Measurements from ENCODE around the gene SHOX. TPM values are rescaled to one million over a fixed set of nuclear protein-coding genes. Genes with fewer than 3 reads are reported as not detected.

SHOX gene
- total RNA-seq, 2 experiments from 2014 or later = not detected

DNA sequence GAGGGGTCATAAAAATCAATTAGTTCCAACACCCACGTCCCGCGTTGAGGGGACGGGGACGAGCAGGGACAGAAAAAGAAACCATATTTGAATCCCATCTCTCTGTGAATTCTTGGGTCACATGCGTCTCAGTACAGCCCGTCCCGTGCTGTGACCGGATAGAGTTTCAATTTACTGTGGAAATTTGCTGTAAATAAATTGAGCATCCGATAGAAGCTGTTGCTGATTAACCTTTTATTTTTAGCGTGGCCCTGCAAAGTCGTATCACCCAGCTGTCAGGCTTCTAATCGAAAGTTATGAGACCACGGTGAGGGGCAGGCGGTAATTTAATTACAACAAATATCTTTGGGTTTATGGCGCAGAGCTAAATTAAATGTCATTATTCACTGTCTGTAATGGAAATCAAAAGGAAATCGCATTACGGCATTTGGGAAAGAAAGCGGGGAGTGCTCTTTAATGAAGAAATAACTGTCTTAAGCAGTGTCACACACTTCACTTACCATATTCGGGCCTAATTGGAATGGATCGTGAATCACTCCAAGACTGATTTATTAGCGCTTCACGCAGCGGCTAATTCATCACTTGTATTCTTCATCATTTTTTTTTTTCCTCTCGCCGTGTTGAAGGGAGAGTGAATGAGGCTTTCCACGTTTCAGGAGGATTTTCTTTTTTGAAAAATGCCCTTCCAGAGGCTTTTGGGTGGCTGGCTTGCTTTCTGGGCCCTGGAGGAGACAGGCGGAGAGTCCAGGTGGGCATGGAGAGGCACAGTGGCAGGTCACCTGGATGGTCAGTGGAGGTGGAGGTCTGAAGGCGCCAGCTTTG is 7.3 kb downstream of the SHOX start:
- POLR2A ChIA-PET = no interaction called here
- Mint-ChIP-seq H3K27ac (peak overlapping the region; percentile 40), H3K4me1 (peaks cover 3% of the 10 kb centered on the region), H3K36me3 (no peaks in the 10 kb centered on the region), H3K27me3 (peaks cover 71% of the 10 kb centered on the region), H3K9me3 (peaks cover 2% of the 10 kb centered on the region), H3K4me3 (no peak overlapping the region)
- ATAC-seq (ENCODE audit: low read depth) (no peak), DNase-seq (no peak)

DNA sequence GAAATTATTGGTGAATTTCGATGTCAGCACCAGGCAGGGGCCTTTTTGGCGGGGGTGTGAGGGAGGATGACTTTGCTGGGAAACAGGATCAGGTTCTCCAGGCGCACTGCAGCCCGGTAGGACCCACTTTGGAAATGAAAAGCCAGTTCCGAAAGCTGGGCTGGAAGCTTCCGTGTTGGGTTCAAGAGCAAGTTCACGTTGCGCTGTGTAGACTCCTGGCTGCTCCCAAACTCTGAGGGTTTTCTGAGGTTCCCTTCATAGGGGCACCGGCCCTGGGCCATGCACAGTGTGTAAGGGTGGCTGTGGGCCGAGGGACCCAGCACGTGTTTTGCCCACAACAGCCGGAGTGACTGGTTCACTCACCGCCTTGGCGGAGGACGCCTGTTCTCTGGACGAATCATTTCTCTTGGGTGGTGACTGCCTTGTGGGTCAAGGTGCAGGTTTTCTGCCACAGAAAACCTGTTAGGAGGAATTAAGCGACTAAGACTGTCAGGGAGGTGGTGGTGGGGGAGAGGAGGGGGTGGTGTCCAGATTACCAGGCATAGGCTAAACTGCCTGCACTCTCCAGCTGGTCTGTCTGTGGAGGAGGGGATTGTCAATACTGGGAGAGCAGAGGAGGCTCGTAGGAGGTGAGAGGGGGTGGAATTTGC is 8.0 kb downstream of the SHOX start:
- Mint-ChIP-seq H3K9me3 (peaks cover 2% of the 10 kb centered on the region), H3K4me3 (no peak overlapping the region), H3K36me3 (no peaks in the 10 kb centered on the region), H3K4me1 (peaks cover 1% of the 10 kb centered on the region), H3K27ac (no peak overlapping the region), H3K27me3 (peaks cover 64% of the 10 kb centered on the region)
- DNase-seq (no peak), ATAC-seq (ENCODE audit: low read depth) (no peak)
- POLR2A ChIA-PET = no interaction called here

DNA sequence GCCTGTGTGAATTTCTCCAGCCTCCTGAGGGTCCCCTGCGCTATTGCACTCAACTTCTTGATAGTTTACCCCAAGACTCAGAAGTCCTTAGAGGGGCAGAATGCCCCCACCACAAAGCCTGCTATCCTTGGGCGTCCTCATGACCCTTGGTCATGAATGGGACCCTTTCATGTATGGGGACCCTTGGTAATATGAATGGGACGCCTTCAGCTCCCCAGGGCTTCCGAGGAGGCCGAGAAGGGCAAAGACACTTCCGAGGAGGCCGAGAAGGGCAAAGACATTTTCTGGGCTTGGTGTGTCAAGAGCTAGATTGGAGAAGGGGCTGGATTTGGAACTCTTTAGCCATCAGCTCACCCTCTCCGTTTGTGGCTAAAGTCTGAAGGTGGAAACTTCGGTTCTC is 8.6 kb downstream of the SHOX start:
- H3K36me3 Mint-ChIP-seq = no peaks in the 10 kb centered on the region
- no peak for DNase-seq
- H3K4me3 Mint-ChIP-seq = no peak overlapping the region
- POLR2A ChIA-PET = no interaction called here
- no peak for ATAC-seq (ENCODE audit: low read depth)
- H3K27me3 Mint-ChIP-seq = peaks cover 58% of the 10 kb centered on the region
- H3K9me3 Mint-ChIP-seq = peaks cover 2% of the 10 kb centered on the region
- H3K4me1 Mint-ChIP-seq = peaks cover 1% of the 10 kb centered on the region
- no peak overlapping the region for H3K27ac Mint-ChIP-seq

DNA sequence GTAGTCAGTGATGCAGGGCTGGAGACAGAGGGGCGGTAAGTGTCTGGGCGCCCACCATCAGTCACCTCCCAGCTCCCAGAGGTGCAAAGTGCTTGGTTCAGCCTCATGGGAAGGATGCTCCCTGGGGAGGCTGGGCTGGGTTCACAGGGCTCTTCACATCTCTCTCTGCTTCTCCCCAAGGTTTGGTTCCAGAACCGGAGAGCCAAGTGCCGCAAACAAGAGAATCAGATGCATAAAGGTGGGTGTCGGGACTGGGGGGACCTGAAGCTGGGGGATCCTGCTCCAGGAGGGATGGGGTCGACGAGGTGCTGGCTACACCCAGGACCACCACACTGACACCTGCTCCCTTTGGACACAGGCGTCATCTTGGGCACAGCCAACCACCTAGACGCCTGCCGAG is 10.1 kb downstream of the SHOX start:
- Mint-ChIP-seq H3K4me1 (peaks cover 1% of the 10 kb centered on the region), H3K4me3 (no peak overlapping the region), H3K27me3 (peaks cover 52% of the 10 kb centered on the region), H3K27ac (no peak overlapping the region), H3K36me3 (no peaks in the 10 kb centered on the region), H3K9me3 (peaks cover 2% of the 10 kb centered on the region)
- DNase-seq (no peak), ATAC-seq (ENCODE audit: low read depth) (no peak)
- POLR2A ChIA-PET = no interaction called here

- Mint-ChIP-seq H3K27ac (no peak overlapping the region), H3K4me1 (peaks cover 1% of the 10 kb centered on the region), H3K36me3 (no peaks in the 10 kb centered on the region), H3K9me3 (peaks cover 2% of the 10 kb centered on the region), H3K4me3 (no peak overlapping the region), H3K27me3 (peaks cover 56% of the 10 kb centered on the region)
- DNase-seq (no peak), ATAC-seq (ENCODE audit: low read depth) (no peak)
- POLR2A ChIA-PET = no interaction called here
Observed at GRCh38 chrX:641671-642435, 11.3 kb downstream of the SHOX start.

DNA sequence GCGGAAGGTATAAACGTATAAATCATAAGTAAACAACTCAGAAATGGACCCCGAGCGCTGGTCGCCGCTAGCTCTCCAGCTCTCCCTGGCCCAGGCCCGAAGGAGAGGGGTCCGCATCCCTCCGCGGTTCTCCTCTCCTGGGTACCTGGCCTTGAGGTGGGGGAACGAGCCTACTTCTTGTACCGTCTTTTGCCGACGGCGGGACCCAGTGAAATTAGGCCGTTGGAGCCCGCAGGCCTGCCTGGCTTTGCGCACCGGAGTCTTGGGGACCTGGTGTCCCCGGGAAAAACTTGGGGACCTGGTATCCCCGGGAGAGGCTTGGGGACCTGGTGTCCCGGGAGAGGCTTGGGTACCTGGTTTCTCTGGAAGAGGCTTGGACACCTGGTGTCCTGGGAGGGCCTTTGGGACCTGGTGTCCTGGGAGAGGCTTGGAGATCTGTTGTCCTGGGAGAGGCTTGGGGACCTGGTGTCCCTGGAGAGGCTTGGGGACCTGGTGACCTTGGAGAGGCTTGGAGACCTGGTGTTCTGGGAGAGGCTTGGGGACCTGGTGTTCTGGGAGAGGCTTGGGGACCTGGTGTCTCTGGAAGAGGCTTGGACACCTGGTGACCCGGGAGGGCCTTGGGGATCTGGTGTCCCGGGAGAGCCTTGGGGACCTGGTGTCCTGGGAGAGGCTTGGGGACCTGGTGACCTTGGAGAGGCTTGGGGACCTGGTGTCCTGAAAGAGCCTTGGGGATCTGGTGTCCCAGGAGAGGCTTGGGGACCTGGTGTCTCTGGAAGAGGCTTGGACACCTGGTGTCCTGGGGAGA is 12.0 kb downstream of the SHOX start:
- Mint-ChIP-seq H3K4me3 (no peak overlapping the region), H3K36me3 (no peaks in the 10 kb centered on the region), H3K27ac (no peak overlapping the region), H3K4me1 (peaks cover 1% of the 10 kb centered on the region), H3K27me3 (peaks cover 48% of the 10 kb centered on the region), H3K9me3 (peaks cover 2% of the 10 kb centered on the region)
- DNase-seq = no peak
- POLR2A ChIA-PET = no interaction called here
- no peak for ATAC-seq (ENCODE audit: low read depth)

DNA sequence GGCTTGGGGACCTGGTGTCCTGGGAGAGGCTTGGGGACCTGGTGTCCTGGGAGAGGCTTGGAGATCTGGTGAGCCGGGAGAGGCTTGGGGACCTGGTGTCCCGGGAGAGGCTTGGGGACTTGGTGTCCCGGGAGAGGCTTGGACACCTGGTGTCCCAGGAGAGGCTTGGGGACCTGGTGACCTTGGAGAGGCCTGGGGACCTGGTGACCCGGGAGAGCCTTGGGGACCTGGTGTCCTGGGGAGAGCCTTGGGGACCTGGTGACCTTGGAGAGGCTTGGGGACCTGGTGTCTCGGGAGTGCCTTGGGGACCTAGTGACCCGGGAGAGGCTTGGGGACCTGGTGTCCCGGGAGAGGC is 12.6 kb downstream of the SHOX start:
- Mint-ChIP-seq H3K4me3 (no peak overlapping the region), H3K27me3 (peaks cover 42% of the 10 kb centered on the region), H3K4me1 (no peaks in the 10 kb centered on the region), H3K36me3 (no peaks in the 10 kb centered on the region), H3K27ac (no peak overlapping the region), H3K9me3 (peaks cover 2% of the 10 kb centered on the region)
- DNase-seq = no peak
- ATAC-seq (ENCODE audit: low read depth) = no peak
- POLR2A ChIA-PET = no interaction called here

GRCh38 chrX:643911-644303 is 13.3 kb downstream of the SHOX start:
- Mint-ChIP-seq H3K27ac (no peak overlapping the region), H3K36me3 (no peaks in the 10 kb centered on the region), H3K27me3 (peaks cover 36% of the 10 kb centered on the region), H3K9me3 (peaks cover 2% of the 10 kb centered on the region), H3K4me1 (no peaks in the 10 kb centered on the region), H3K4me3 (no peak overlapping the region)
- ATAC-seq (ENCODE audit: low read depth) (no peak), DNase-seq (no peak)
- POLR2A ChIA-PET = no interaction called here

- H3K4me3 Mint-ChIP-seq = no peak overlapping the region
- H3K36me3 Mint-ChIP-seq = no peaks in the 10 kb centered on the region
- H3K27ac Mint-ChIP-seq = no peak overlapping the region
- H3K9me3 Mint-ChIP-seq = no peaks in the 10 kb centered on the region
- ATAC-seq (ENCODE audit: low read depth) = no peak
- no peaks in the 10 kb centered on the region for H3K4me1 Mint-ChIP-seq
- POLR2A ChIA-PET = no interaction called here
- DNase-seq = no peak
- peaks cover 29% of the 10 kb centered on the region for H3K27me3 Mint-ChIP-seq
Observed at GRCh38 chrX:644304-645281, 14.0 kb downstream of the SHOX start.

- no peaks in the 10 kb centered on the region for H3K36me3 Mint-ChIP-seq
- H3K4me3 Mint-ChIP-seq = no peak overlapping the region
- H3K27me3 Mint-ChIP-seq = peaks cover 17% of the 10 kb centered on the region
- no peaks in the 10 kb centered on the region for H3K4me1 Mint-ChIP-seq
- H3K27ac Mint-ChIP-seq = no peak overlapping the region
- DNase-seq (no peak), ATAC-seq (ENCODE audit: low read depth) (no peak)
- POLR2A ChIA-PET = no interaction called here
- no peaks in the 10 kb centered on the region for H3K9me3 Mint-ChIP-seq
Observed at GRCh38 chrX:646228-646495, 15.6 kb downstream of the SHOX start.

GRCh38 chrX:646796-647195 is 16.2 kb downstream of the SHOX start:
- Mint-ChIP-seq H3K4me1 (no peaks in the 10 kb centered on the region), H3K4me3 (no peak overlapping the region), H3K27me3 (peaks cover 16% of the 10 kb centered on the region), H3K27ac (no peak overlapping the region), H3K9me3 (no peaks in the 10 kb centered on the region), H3K36me3 (no peaks in the 10 kb centered on the region)
- ATAC-seq (ENCODE audit: low read depth) = no peak
- DNase-seq = no peak
- POLR2A ChIA-PET = no interaction called here

DNA sequence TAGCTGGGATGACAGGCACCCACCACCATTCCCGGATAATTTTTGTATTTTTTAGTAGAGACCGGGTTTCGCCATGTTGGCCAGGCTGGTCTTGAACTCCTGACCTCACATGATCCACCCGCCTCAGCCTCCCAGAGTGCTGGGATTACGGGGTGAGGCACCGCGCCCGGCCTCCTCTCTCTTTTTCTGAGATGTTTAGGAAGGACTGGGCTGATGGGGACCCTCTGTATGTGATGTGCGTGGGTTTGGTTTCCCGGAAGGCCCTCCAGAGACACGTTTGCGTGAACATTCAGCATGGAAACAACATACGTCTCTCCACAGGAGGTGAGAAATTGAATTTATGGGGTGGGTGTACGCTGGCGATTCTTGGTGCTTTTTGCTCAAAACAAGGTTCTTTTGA is 18.6 kb downstream of the SHOX start:
- H3K4me1 Mint-ChIP-seq = no peaks in the 10 kb centered on the region
- DNase-seq = no peak
- POLR2A ChIA-PET = no interaction called here
- H3K27me3 Mint-ChIP-seq = peaks cover 11% of the 10 kb centered on the region
- no peaks in the 10 kb centered on the region for H3K9me3 Mint-ChIP-seq
- no peak for ATAC-seq (ENCODE audit: low read depth)
- no peak overlapping the region for H3K4me3 Mint-ChIP-seq
- H3K27ac Mint-ChIP-seq = no peak overlapping the region
- no peaks in the 10 kb centered on the region for H3K36me3 Mint-ChIP-seq

GRCh38 chrX:650324-650723 is 19.7 kb downstream of the SHOX start:
- ATAC-seq (ENCODE audit: low read depth) (no peak), DNase-seq (no peak)
- H3K9me3 Mint-ChIP-seq = no peaks in the 10 kb centered on the region
- H3K36me3 Mint-ChIP-seq = no peaks in the 10 kb centered on the region
- POLR2A ChIA-PET = no interaction called here
- no peaks in the 10 kb centered on the region for H3K4me1 Mint-ChIP-seq
- H3K27me3 Mint-ChIP-seq = peaks cover 7% of the 10 kb centered on the region
- H3K27ac Mint-ChIP-seq = no peak overlapping the region
- no peak overlapping the region for H3K4me3 Mint-ChIP-seq
